ENCODE results near the gene ATP6V0A1. TPM values are rescaled to one million over a fixed set of nuclear protein-coding genes. Genes with fewer than 3 reads are reported as not detected.
A peak's percentile ranks its signal among the peaks of the same experiment; 100 is the strongest.

The ATP6V0A1 gene
- total and polyA plus RNA-seq, 2 donors (not counting 3 experiments of a cell fraction or from before 2014, with no cell fraction given), result 37.3 to 49.2 TPM

- no peaks in the 10 kb centered on the region for H3K9me3 ChIP-seq (replicated peaks; ENCODE audit: control insufficient read depth, insufficient read depth, low read length)
- POLR2A ChIA-PET, result no interaction called here
- BruUV-seq (replicated peaks), result TSS peak; percentile 1
- H3K27ac ChIP-seq (ENCODE audit: insufficient read depth, low read depth, low read length), result no peak overlapping the region
- no peak overlapping the region for H3K4me3 ChIP-seq (replicated peaks in 1 of 3; ENCODE audit: insufficient read depth in 1 of 3, low read depth in 1 of 3, low read length in 3 of 3)
- no peak overlapping the region for H3K4me2 ChIP-seq (ENCODE audit: insufficient read depth, low read length)
- no peaks in the 10 kb centered on the region for H4K20me1 ChIP-seq (replicated peaks; ENCODE audit: control insufficient read depth, extremely low read depth, insufficient read depth, low read length)
- peaks cover 15 to 35% of the 10 kb centered on the region in 2 experiments for H3K36me3 ChIP-seq (ENCODE audit: control insufficient read depth in 2 of 2, extremely low read depth in 1 of 2, insufficient read depth in 2 of 2, low read length in 2 of 2)
- TF ChIP-seq, protein P1, sequence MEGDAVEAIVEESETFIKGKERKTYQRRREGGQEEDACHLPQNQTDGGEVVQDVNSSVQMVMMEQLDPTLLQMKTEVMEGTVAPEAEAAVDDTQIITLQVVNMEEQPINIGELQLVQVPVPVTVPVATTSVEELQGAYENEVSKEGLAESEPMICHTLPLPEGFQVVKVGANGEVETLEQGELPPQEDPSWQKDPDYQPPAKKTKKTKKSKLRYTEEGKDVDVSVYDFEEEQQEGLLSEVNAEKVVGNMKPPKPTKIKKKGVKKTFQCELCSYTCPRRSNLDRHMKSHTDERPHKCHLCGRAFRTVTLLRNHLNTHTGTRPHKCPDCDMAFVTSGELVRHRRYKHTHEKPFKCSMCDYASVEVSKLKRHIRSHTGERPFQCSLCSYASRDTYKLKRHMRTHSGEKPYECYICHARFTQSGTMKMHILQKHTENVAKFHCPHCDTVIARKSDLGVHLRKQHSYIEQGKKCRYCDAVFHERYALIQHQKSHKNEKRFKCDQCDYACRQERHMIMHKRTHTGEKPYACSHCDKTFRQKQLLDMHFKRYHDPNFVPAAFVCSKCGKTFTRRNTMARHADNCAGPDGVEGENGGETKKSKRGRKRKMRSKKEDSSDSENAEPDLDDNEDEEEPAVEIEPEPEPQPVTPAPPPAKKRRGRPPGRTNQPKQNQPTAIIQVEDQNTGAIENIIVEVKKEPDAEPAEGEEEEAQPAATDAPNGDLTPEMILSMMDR (IDR thresholded peaks at IDR 0.05; ENCODE audit: extremely low read depth in 1 of 2, insufficient read depth in 1 of 2, low read depth in 1 of 2, low read length in 2 of 2), result no peak
- no peak for TF ChIP-seq POLR2A (IDR thresholded peaks at IDR 0.05; ENCODE audit: low read depth, low read length)
- TF ChIP-seq FOS (IDR thresholded peaks at IDR 0.05; ENCODE audit: borderline replicate concordance, insufficient read depth, low read length), result no peak
- TF ChIP-seq EZH2 (IDR thresholded peaks at IDR 0.05; ENCODE audit: borderline replicate concordance, low read depth, low read length, severe bottlenecking), result no peak
- dilution Hi-C loops (cut with MboI; ENCODE audit: extremely low pct_ligation_motif_present, low sequenced_read_pairs) (no loop called here), intact Hi-C loops (cut with micrococcal nuclease) (no loop called here)
- no peak overlapping the region for H2AFZ ChIP-seq (ENCODE audit: low read depth, low read length)
- CTCF ChIA-PET, result interaction anchor here (5.4 kb wide), 1 partner anchor 12 kb away, joined by 38 read pairs; the partner anchor contains the start of gene PSMC3IP
- H3K9ac ChIP-seq (replicated peaks; ENCODE audit: extremely low read depth, insufficient read depth, low read length), result no peak overlapping the region
- peaks cover 35% of the 10 kb centered on the region for H3K79me2 ChIP-seq (ENCODE audit: control insufficient read depth, insufficient read depth, low read length)
- no peak for DNase-seq (ENCODE audit: low read depth, low spot score)
- H3K9me1 ChIP-seq (replicated peaks; ENCODE audit: control insufficient read depth, extremely low read depth, insufficient read depth, low read length), result no peaks in the 10 kb centered on the region
- no peak for FAIRE-seq
- H3K4me1 ChIP-seq (ENCODE audit: control insufficient read depth, extremely low read depth, insufficient read depth, low read length), result peaks cover 31% of the 10 kb centered on the region
- H3K27me3 ChIP-seq (ENCODE audit: control insufficient read depth in 2 of 2, insufficient read depth in 2 of 2, low read length in 2 of 2), result no peaks in the 10 kb centered on the region
Measured at GRCh38 chr17:42565523-42566214, 107.0 kb downstream of the ATP6V0A1 start.

All from endothelial cell of umbilical vein (primary cell).